Gastrocnemius medialis (tissue), 4 donors: Measurements from ENCODE around the gene KCNH2. TPM values are rescaled to one million over a fixed set of nuclear protein-coding genes. Genes with fewer than 3 reads are reported as not detected.
A peak's percentile ranks its signal among the peaks of the same experiment; 100 is the strongest.

Experiments used
- ATAC-seq, 2 donors: fragments of 150-250 bp; one replicate each; pipeline ENCODE4 v1.9.1; 2016
- DNase-seq, 2 donors: peaks; one replicate each; pipeline ENCODE4 v3.0.0-alpha.2; 2019
- H3K27ac ChIP-seq, 4 donors: fragments of 200-600 bp; sonication (generic); 1 replicate in 1 of 4; 2 replicates in 3 of 4; pipeline ENCODE4 v1.5.1; 2016 to 2018; ENCODE audit warnings: mild to moderate bottlenecking in 2 of 4, moderate library complexity in 1 of 4
- H3K27me3 ChIP-seq, 3 donors: fragments of 200-600 bp; sonication (generic) in 2 of 3; 1 replicate in 1 of 3; 2 replicates in 2 of 3; pipeline versions ENCODE4 v1.5.1 to v1.6.0; 2016 to 2019; ENCODE audit warnings: mild to moderate bottlenecking in 1 of 3, moderate library complexity in 1 of 3
- H3K36me3 ChIP-seq, 2 donors: fragments of 200-600 bp; sonication (generic) in 1 of 2; one replicate each; pipeline ENCODE4 v1.5.1; 2017 to 2018
- H3K4me1 ChIP-seq, 2 donors: fragments of 200-600 bp; sonication (generic) in 1 of 2; one replicate each; pipeline ENCODE4 v1.5.1; 2016 to 2017; ENCODE audit warnings: mild to moderate bottlenecking in 2 of 2
- H3K4me3 ChIP-seq, 4 donors: fragments of 200-600 bp; sonication (generic) in 3 of 4; 1 replicate in 1 of 4; 2 replicates in 3 of 4; pipeline ENCODE4 v1.5.1; 2016 to 2019; ENCODE audit warnings: mild to moderate bottlenecking in 2 of 4
- H3K9me3 ChIP-seq, 3 donors: fragments of 200-600 bp; sonication (generic) in 2 of 3; 1 replicate in 1 of 3; 2 replicates in 2 of 3; pipeline ENCODE4 v1.5.1; 2016 to 2019
- CTCF ChIP-seq, 5 experiments: fragments of 450-650 bp in 3 of 5; fragments of 200-600 bp in 2 of 5; sonication (generic) in 2 of 5; IDR thresholded peaks in 4 of 5; conservative IDR thresholded peaks in 1 of 5; 1 replicate in 4 of 5; 2 replicates in 1 of 5; pipeline ENCODE4 v1.5.1; 2016 to 2019; ENCODE audit warnings: antibody characterized with exemption in 5 of 5, mild to moderate bottlenecking in 3 of 5, moderate library complexity in 3 of 5
- POLR2A ChIP-seq, 2 donors: fragments of 450-650 bp; IDR thresholded peaks; one replicate each; pipeline ENCODE4 v1.6.1; 2017; ENCODE audit warnings: antibody characterized with exemption in 2 of 2, mild to moderate bottlenecking in 2 of 2, moderate library complexity in 2 of 2
- in situ Hi-C, 4 donors: fragments of 200-750 bp; cut with MboI; loops; one replicate each; pipeline versions ENCODE4 v1.15.0 to v1.8.0; 2017; ENCODE audit warnings: low sequenced_read_pairs in 4 of 4
- intact Hi-C: fragments of 100-400 bp; cut with DNase I; formaldehyde crosslinking; loops from one replicate; pipeline ENCODE4 v1.15.1; 2023; ENCODE audit warnings: low total_unique reads
- total RNA-seq, 4 donors: library from RNA; depleted of rRNA; stranded (reverse); fragments of >200 nt; gene quantifications; one replicate each; pipeline versions ENCODE4 v1.1.0 to v1.2.3, GENCODE V29; 2016

Gene KCNH2
- total RNA-seq, 4 donors from 2014 or later: 0.19 to 1.00 (median 0.46) TPM; not detected in 1

GRCh38 chr7:150963707-150964559 lies 14.2 kb downstream of the KCNH2 start:
- Histone ChIP-seq H3K27me3 (no peaks in the 10 kb centered on the region), H3K4me1 (peaks cover 13 to 17% of the 10 kb centered on the region in 2 donors), H3K27ac (no peak overlapping the region), H3K36me3 (no peaks in the 10 kb centered on the region), H3K9me3 (no peaks in the 10 kb centered on the region), H3K4me3 (no peak overlapping the region)
- in situ Hi-C loops: no loop called here
- DNase-seq (no peak), ATAC-seq (no peak)
- no peak for TF ChIP-seq CTCF (IDR thresholded peaks at IDR 0.05 in 4 of 5, conservative IDR thresholded peaks at IDR 0.05 in 1 of 5)
- no peak for TF ChIP-seq POLR2A (IDR thresholded peaks at IDR 0.05)
- intact Hi-C loops: loop anchor here (1.0 to 2.0 kb wide), 2 partner anchors 24 to 147 kb away; no protein-coding TSS in a partner anchor

- intact Hi-C loops: loop anchor here (1.0 to 2.0 kb wide), 2 partner anchors 26 to 148 kb away; no protein-coding TSS in a partner anchor
- Histone ChIP-seq H3K9me3 (no peaks in the 10 kb centered on the region), H3K36me3 (no peaks in the 10 kb centered on the region), H3K4me3 (no peak overlapping the region), H3K27ac (no peak overlapping the region), H3K4me1 (peaks cover 1 to 6% of the 10 kb centered on the region in 2 donors), H3K27me3 (no peaks in the 10 kb centered on the region)
- DNase-seq: no peak
- in situ Hi-C loops: no loop called here
- TF ChIP-seq POLR2A (IDR thresholded peaks at IDR 0.05) (no peak), CTCF (IDR thresholded peaks at IDR 0.05 in 4 of 5, conservative IDR thresholded peaks at IDR 0.05 in 1 of 5) (peak; percentile 10 to 76 (median 61))
- ATAC-seq: no peak
Measured at GRCh38 chr7:150962553-150963399, 15.3 kb downstream of the KCNH2 start.

GRCh38 chr7:150962290-150962552 lies 15.9 kb downstream of the KCNH2 start:
- Histone ChIP-seq H3K9me3 (no peaks in the 10 kb centered on the region), H3K27me3 (no peaks in the 10 kb centered on the region), H3K27ac (no peak overlapping the region), H3K4me3 (no peak overlapping the region), H3K4me1 (peaks cover 0 to under 1% of the 10 kb centered on the region in 2 donors), H3K36me3 (no peaks in the 10 kb centered on the region)
- TF ChIP-seq POLR2A (IDR thresholded peaks at IDR 0.05) (no peak), CTCF (IDR thresholded peaks at IDR 0.05 in 4 of 5, conservative IDR thresholded peaks at IDR 0.05 in 1 of 5) (no peak)
- ATAC-seq (no peak), DNase-seq (no peak)
- in situ Hi-C loops: no loop called here
- intact Hi-C loops: loop anchor here (2.0 kb wide), 1 partner anchor 149 kb away; no protein-coding TSS in a partner anchor

- intact Hi-C loops (loop anchor here (2.0 kb wide), 1 partner anchor 149 kb away; no protein-coding TSS in a partner anchor), in situ Hi-C loops (no loop called here)
- Histone ChIP-seq H3K36me3 (no peaks in the 10 kb centered on the region), H3K9me3 (no peaks in the 10 kb centered on the region), H3K27ac (no peak overlapping the region), H3K27me3 (no peaks in the 10 kb centered on the region), H3K4me3 (no peak overlapping the region), H3K4me1 (no peaks in the 10 kb centered on the region)
- TF ChIP-seq CTCF (IDR thresholded peaks at IDR 0.05 in 4 of 5, conservative IDR thresholded peaks at IDR 0.05 in 1 of 5): no peak
- no peak for DNase-seq
- no peak for ATAC-seq
Measured at GRCh38 chr7:150961510-150962289, 16.4 kb downstream of the KCNH2 start.
